Astrocyte (in vitro differentiated cells and primary cell): ENCODE results near the gene LRG1. TPM values are rescaled to one million over a fixed set of nuclear protein-coding genes. Genes with fewer than 3 reads are reported as not detected.
A peak's percentile ranks its signal among the peaks of the same experiment; 100 is the strongest.

ENCODE experiments used
- DNase-seq: peaks from one replicate; pipeline ENCODE4 v3.0.0-alpha.2; 2010; ENCODE audit warnings: low read depth
- FAIRE-seq: peaks from 2 replicates; lab custom pipeline; 2011; peaks lifted over from hg19 to GRCh38; lab: Jason Lieb, UNC
- H2AFZ ChIP-seq: 2 replicates; pipeline ENCODE4 v1.6.0; 2012; ENCODE audit warnings: low read depth, low read length, inconsistent platforms
- H3K27ac ChIP-seq: 2 replicates; pipeline ENCODE4 v1.5.1; 2011; ENCODE audit warnings: low read depth, low read length, inconsistent platforms
- H3K27me3 ChIP-seq: 2 replicates; pipeline ENCODE4 v1.6.0; 2011; ENCODE audit warnings: low read length, inconsistent platforms; ENCODE audit not compliant: insufficient read depth
- H3K36me3 ChIP-seq: 2 replicates; pipeline ENCODE4 v1.5.1; 2011; ENCODE audit warnings: low read length, inconsistent platforms; ENCODE audit not compliant: insufficient read depth
- H3K4me1 ChIP-seq: 2 replicates; pipeline ENCODE4 v1.5.1; 2011; ENCODE audit warnings: low read length, inconsistent platforms; ENCODE audit not compliant: insufficient read depth
- H3K4me2 ChIP-seq: 2 replicates; pipeline ENCODE4 v1.6.0; 2012; ENCODE audit warnings: low read length, inconsistent platforms
- H3K4me3 ChIP-seq: 2 replicates; pipeline ENCODE4 v1.5.1; 2011; ENCODE audit warnings: low read depth, mild to moderate bottlenecking, low read length, inconsistent platforms; ENCODE audit not compliant: insufficient read depth
- H3K79me2 ChIP-seq: 2 replicates; pipeline ENCODE4 v1.6.0; 2012; ENCODE audit warnings: mild to moderate bottlenecking, low read length, inconsistent platforms; ENCODE audit not compliant: insufficient read depth
- H3K9ac ChIP-seq: 2 replicates; pipeline ENCODE4 v1.6.0; 2012; ENCODE audit warnings: mild to moderate bottlenecking, low read length, inconsistent platforms
- H3K9me3 ChIP-seq: 2 replicates; pipeline ENCODE4 v1.5.1; 2012; ENCODE audit warnings: low read depth, mild to moderate bottlenecking, low read length, inconsistent platforms; ENCODE audit not compliant: insufficient read depth
- H4K20me1 ChIP-seq: 2 replicates; pipeline ENCODE4 v1.6.0; 2012; ENCODE audit warnings: low read length, inconsistent platforms; ENCODE audit not compliant: insufficient read depth
- H3K27ac Mint-ChIP-seq: one replicate; pipeline ENCODE4 v1.8.0; 2021; ENCODE audit warnings: mild to moderate bottlenecking, mixed read lengths; ENCODE audit not compliant: unreplicated experiment
- H3K27me3 Mint-ChIP-seq: one replicate; pipeline ENCODE4 v1.8.0; 2021; ENCODE audit warnings: low read depth, mixed read lengths; ENCODE audit not compliant: unreplicated experiment
- H3K36me3 Mint-ChIP-seq: one replicate; pipeline ENCODE4 v1.8.0; 2021; ENCODE audit warnings: low read depth, mixed read lengths; ENCODE audit not compliant: unreplicated experiment
- H3K4me1 Mint-ChIP-seq: one replicate; pipeline ENCODE4 v1.8.0; 2021; ENCODE audit warnings: low read depth, mixed read lengths; ENCODE audit not compliant: unreplicated experiment
- H3K4me3 Mint-ChIP-seq: one replicate; pipeline ENCODE4 v1.8.0; 2021; ENCODE audit warnings: mild to moderate bottlenecking, moderate library complexity, mixed read lengths; ENCODE audit not compliant: unreplicated experiment
- H3K9me3 Mint-ChIP-seq: one replicate; pipeline ENCODE4 v1.8.0; 2021; ENCODE audit warnings: mild to moderate bottlenecking, mixed read lengths; ENCODE audit not compliant: unreplicated experiment
- EZH2 ChIP-seq: IDR thresholded peaks from 2 replicates; pipeline ENCODE4 v1.6.1; 2012; ENCODE audit warnings: mild to moderate bottlenecking, low read length, inconsistent platforms; ENCODE audit not compliant: insufficient read depth
- total RNA-seq: library from RNA; stranded (reverse); gene quantifications from 2 replicates; pipeline ENCODE4 v1.2.1, GENCODE V29; 2021
- TF ChIP-seq, protein P1 (sequence below): IDR thresholded peaks from 2 replicates; pipeline ENCODE4 v1.5.1; 2011; ENCODE audit warnings: low read depth, mild to moderate bottlenecking, inconsistent platforms, low read length, moderate library complexity; ENCODE audit not compliant: insufficient read depth

The LRG1 gene
- total RNA-seq, 1 donor from 2014 or later = 0.14 TPM

DNA sequence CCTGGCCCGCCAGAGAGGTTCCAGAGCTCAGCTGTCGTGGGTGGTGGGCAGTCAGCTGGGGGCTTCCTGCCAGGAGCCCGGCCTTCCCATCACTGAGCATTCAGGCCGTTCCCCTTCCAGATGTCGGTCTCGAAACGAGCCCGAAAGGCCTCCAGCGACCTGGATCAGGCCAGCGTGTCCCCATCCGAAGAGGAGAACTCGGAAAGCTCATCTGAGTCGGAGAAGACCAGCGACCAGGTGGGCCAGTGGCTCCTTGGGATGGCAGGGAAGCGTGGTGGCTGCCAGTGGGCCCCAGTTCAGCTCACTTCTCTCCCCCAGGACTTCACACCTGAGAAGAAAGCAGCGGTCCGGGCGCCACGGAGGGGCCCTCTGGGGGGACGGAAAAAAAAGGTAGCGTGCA lies 48.4 kb downstream of the LRG1 start:
- H3K79me2 ChIP-seq = peaks cover 8% of the 10 kb centered on the region
- DNase-seq (no peak), FAIRE-seq (no peak)
- Mint-ChIP-seq H3K27ac (no peak overlapping the region), H3K4me3 (no peak overlapping the region), H3K36me3 (peaks cover 11% of the 10 kb centered on the region), H3K27me3 (no peaks in the 10 kb centered on the region), H3K9me3 (no peaks in the 10 kb centered on the region), H3K4me1 (no peaks in the 10 kb centered on the region)
- H3K9ac ChIP-seq = no peak overlapping the region
- no peak overlapping the region for H3K27ac ChIP-seq
- no peaks in the 10 kb centered on the region for H3K4me1 ChIP-seq
- H3K4me2 ChIP-seq = no peak overlapping the region
- no peaks in the 10 kb centered on the region for H3K27me3 ChIP-seq
- H4K20me1 ChIP-seq = peaks cover 16% of the 10 kb centered on the region
- no peak for TF ChIP-seq EZH2
- TF ChIP-seq, protein P1, sequence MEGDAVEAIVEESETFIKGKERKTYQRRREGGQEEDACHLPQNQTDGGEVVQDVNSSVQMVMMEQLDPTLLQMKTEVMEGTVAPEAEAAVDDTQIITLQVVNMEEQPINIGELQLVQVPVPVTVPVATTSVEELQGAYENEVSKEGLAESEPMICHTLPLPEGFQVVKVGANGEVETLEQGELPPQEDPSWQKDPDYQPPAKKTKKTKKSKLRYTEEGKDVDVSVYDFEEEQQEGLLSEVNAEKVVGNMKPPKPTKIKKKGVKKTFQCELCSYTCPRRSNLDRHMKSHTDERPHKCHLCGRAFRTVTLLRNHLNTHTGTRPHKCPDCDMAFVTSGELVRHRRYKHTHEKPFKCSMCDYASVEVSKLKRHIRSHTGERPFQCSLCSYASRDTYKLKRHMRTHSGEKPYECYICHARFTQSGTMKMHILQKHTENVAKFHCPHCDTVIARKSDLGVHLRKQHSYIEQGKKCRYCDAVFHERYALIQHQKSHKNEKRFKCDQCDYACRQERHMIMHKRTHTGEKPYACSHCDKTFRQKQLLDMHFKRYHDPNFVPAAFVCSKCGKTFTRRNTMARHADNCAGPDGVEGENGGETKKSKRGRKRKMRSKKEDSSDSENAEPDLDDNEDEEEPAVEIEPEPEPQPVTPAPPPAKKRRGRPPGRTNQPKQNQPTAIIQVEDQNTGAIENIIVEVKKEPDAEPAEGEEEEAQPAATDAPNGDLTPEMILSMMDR = no peak
- H3K9me3 ChIP-seq = no peaks in the 10 kb centered on the region
- no peak overlapping the region for H2AFZ ChIP-seq
- H3K36me3 ChIP-seq = peaks cover 13% of the 10 kb centered on the region
- H3K4me3 ChIP-seq = no peak overlapping the region

DNA sequence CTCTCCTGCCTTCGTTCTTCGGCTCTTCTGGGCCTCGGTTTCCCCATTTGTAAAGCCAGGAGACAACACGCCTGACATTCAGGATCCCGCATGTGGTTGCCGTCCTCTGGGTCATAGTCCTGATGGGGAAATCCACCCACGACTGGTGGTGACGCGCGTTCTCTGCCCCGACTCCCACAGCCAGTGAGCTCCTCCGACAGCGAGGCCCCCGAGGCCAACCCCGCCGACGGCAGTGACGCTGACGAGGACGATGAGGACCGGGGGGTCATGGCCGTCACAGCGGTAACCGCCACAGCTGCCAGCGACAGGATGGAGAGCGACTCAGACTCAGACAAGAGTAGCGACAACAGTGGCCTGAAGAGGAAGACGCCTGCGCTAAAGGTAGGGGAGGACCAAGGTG lies 51.3 kb downstream of the LRG1 start:
- Mint-ChIP-seq H3K27me3 (no peaks in the 10 kb centered on the region), H3K9me3 (no peaks in the 10 kb centered on the region), H3K4me3 (no peak overlapping the region), H3K36me3 (peaks cover 12% of the 10 kb centered on the region), H3K4me1 (no peaks in the 10 kb centered on the region), H3K27ac (no peak overlapping the region)
- Histone ChIP-seq H3K4me2 (no peak overlapping the region), H3K27me3 (no peaks in the 10 kb centered on the region), H2AFZ (no peak overlapping the region), H3K4me1 (no peaks in the 10 kb centered on the region), H3K27ac (no peak overlapping the region), H3K36me3 (peaks cover 11% of the 10 kb centered on the region), H3K4me3 (no peak overlapping the region), H3K79me2 (peaks cover 13% of the 10 kb centered on the region), H4K20me1 (peaks cover 16% of the 10 kb centered on the region), H3K9ac (no peak overlapping the region), H3K9me3 (no peaks in the 10 kb centered on the region)
- FAIRE-seq (no peak), DNase-seq (no peak)
- TF ChIP-seq, protein P1 = no peak
- no peak for TF ChIP-seq EZH2

DNA sequence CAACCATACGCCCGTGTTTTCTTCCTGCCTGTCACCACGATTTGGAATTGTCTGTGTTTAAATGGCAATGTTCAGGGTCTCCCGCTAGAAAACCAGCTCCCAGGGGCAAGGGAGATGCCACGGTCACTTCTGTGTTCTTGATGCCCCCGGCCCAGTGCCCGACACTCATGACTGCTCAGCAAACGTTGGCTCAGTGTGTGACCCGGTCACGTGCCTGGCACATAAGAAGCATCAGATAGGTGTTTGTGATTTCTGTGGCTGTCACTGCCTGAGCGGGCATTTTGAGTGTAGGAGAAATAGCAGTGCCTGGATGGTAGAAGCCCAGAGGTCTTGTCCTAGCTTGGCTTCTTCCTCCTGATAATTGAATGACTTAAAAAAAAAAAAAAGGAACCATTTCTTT lies 52.3 kb downstream of the LRG1 start:
- Mint-ChIP-seq H3K36me3 (peaks cover 14% of the 10 kb centered on the region), H3K27ac (no peak overlapping the region), H3K9me3 (no peaks in the 10 kb centered on the region), H3K4me3 (peak overlapping the region; percentile 34), H3K4me1 (no peaks in the 10 kb centered on the region), H3K27me3 (no peaks in the 10 kb centered on the region)
- H3K79me2 ChIP-seq = peaks cover 12% of the 10 kb centered on the region
- H4K20me1 ChIP-seq = peaks cover 9% of the 10 kb centered on the region
- H3K36me3 ChIP-seq = peaks cover 11% of the 10 kb centered on the region
- no peak overlapping the region for H3K9ac ChIP-seq
- FAIRE-seq (no peak), DNase-seq (no peak)
- no peaks in the 10 kb centered on the region for H3K9me3 ChIP-seq
- H2AFZ ChIP-seq = no peak overlapping the region
- TF ChIP-seq, protein P1 = no peak
- no peak for TF ChIP-seq EZH2
- no peaks in the 10 kb centered on the region for H3K4me1 ChIP-seq
- H3K27ac ChIP-seq = no peak overlapping the region
- H3K4me2 ChIP-seq = no peak overlapping the region
- no peak overlapping the region for H3K4me3 ChIP-seq
- no peaks in the 10 kb centered on the region for H3K27me3 ChIP-seq
